GM12864 (cell line): ENCODE measurements around the gene FUZ.

ENCODE experiments used
- DNase-seq: peaks from one replicate; pipeline ENCODE4 v3.0.0-alpha.2; 2011; ENCODE audit warnings: low read depth
- H3K4me3 ChIP-seq: 2 replicates; pipeline ENCODE4 v1.5.1; 2011; ENCODE audit warnings: mild to moderate bottlenecking, low read depth, low read length, control low read depth
- CTCF ChIP-seq: IDR thresholded peaks from 2 replicates; pipeline ENCODE4 v1.5.1; 2011; ENCODE audit warnings: low read depth, mild to moderate bottlenecking, moderate library complexity, low read length, control low read depth, inconsistent platforms; ENCODE audit errors: missing control alignments

Gene FUZ

GRCh38 chr19:49772850-49773432, 40.2 kb downstream of the FUZ start:
- DNase-seq, result no peak
- no peak overlapping the region for H3K4me3 ChIP-seq
- no peak for TF ChIP-seq CTCF

GRCh38 chr19:49771674-49772139, 41.4 kb downstream of the FUZ start:
- H3K4me3 ChIP-seq, result no peak overlapping the region
- no peak for TF ChIP-seq CTCF
- DNase-seq, result no peak

- H3K4me3 ChIP-seq, result no peak overlapping the region
- no peak for TF ChIP-seq CTCF
- DNase-seq, result no peak
Measured at GRCh38 chr19:49770529-49770928, 42.6 kb downstream of the FUZ start.

- DNase-seq, result no peak
- H3K4me3 ChIP-seq, result peak overlapping the region; percentile 94
- no peak for TF ChIP-seq CTCF
Measured at GRCh38 chr19:49767967-49768581, 45.0 kb downstream of the FUZ start.

- no peak for DNase-seq
- peak overlapping the region; percentile 94 for H3K4me3 ChIP-seq
- no peak for TF ChIP-seq CTCF
Measured at GRCh38 chr19:49767381-49767780, 45.7 kb downstream of the FUZ start.

GRCh38 chr19:49766930-49767299, 46.2 kb downstream of the FUZ start, which contains the start of gene AP2A1:
TSS of gene AP2A1 (plus strand) at chr19:49767001. CDS start at chr19:49767134, 133 bp downstream.
- no peak for DNase-seq
- no peak for TF ChIP-seq CTCF
- peak within 1 kb of the TSS; percentile 94 for H3K4me3 ChIP-seq
